ENCODE measurements around the gene C17orf58. TPM values are rescaled to one million over a fixed set of nuclear protein-coding genes. Genes with fewer than 3 reads are reported as not detected.

The C17orf58 gene
- total and polyA plus RNA-seq, 2 of the 4 experiments (the other 2 are of a cell fraction): 7.2 to 10.2 TPM

DNA sequence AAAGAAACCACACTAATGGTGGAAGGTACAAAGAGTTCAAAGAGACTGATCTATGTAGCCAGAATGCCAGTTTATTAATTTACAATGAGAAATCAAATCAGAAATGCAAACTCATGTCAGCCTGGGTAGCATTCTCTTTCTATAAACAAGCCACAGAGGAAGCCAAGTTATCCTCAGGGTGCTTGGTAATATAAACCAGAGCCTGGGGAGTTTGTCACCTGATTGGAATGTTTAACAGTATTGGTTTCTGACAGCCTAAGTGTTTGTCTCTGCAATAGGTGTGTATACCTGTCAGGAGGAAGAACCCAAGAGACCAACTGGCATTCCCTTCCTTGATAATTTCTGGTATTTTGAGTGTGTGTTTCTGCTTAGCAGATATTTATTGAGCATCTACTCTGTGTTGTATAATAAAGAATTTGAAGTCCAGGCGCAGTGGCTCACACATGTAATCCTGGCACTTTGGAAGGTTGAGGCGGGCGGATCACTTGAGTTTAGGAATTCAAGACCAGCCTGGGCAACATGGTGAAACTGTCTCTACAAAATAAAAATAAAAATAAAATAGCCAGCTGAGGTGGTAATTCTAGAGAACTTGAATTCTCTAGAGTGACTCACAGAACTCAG is 3.1 kb upstream of the C17orf58 start:
- Histone ChIP-seq H2BK120ac (ENCODE audit: low read depth, low read length) (no peak overlapping the region), H3K14ac (replicated peaks; ENCODE audit: low read depth, low read length) (no peak overlapping the region), H3K36me3 (ENCODE audit: control insufficient read depth, insufficient read depth, low read length) (no peaks in the 10 kb centered on the region), H3K4me2 (ENCODE audit: low read depth, low read length) (no peak overlapping the region), H4K20me1 (ENCODE audit: insufficient read depth, low read length) (no peaks in the 10 kb centered on the region), H2AK9ac (replicated peaks; ENCODE audit: low read depth, low read length, poor library complexity) (no peak overlapping the region), H2AFZ (replicated peaks; ENCODE audit: low read length, poor library complexity) (no peak overlapping the region), H3K4me1 (ENCODE audit: control insufficient read depth, insufficient read depth, low read length) (peaks cover 4% of the 10 kb centered on the region; the same call in 1 of the 2 replicates), H2BK15ac (ENCODE audit: low read depth, low read length) (no peak overlapping the region), H3K4ac (ENCODE audit: low read depth, low read length) (no peak overlapping the region), H3K56ac (ENCODE audit: extremely low read depth, insufficient read depth, low read length) (no peak overlapping the region), H3K27me3 (ENCODE audit: control insufficient read depth, insufficient read depth, low read length) (no peaks in the 10 kb centered on the region), H3K18ac (ENCODE audit: low read depth, low read length) (no peak overlapping the region), H3K4me3 (ENCODE audit: insufficient read depth, low read depth, low read length) (no peak overlapping the region), H3K9me3 (ENCODE audit: control insufficient read depth, insufficient read depth, low read length) (no peaks in the 10 kb centered on the region), H3K27ac (ENCODE audit: insufficient read depth, low read length) (no peak overlapping the region), H4K91ac (ENCODE audit: insufficient read depth, low read depth, low read length) (no peak overlapping the region), H3K79me1 (ENCODE audit: low read depth in 1 of 2, low read length in 2 of 2) (no peaks in the 10 kb centered on the region), H4K8ac (ENCODE audit: low read depth in 2 of 2, low read length in 2 of 2) (no peak overlapping the region), H2AK5ac (ENCODE audit: low read depth, low read length) (no peak overlapping the region), H2BK5ac (ENCODE audit: low read depth, low read length, poor library complexity, severe bottlenecking) (no peak overlapping the region), H2BK20ac (ENCODE audit: low read depth, low read length) (no peak overlapping the region), H3K23ac (ENCODE audit: low read depth, low read length) (no peak overlapping the region), H3K9ac (ENCODE audit: low read depth, low read length) (no peak overlapping the region), H4K5ac (ENCODE audit: low read depth, low read length) (no peak overlapping the region), H3K9me1 (ENCODE audit: insufficient read depth, low read length) (no peaks in the 10 kb centered on the region)
- dilution Hi-C loops (cut with HindIII; ENCODE audit: low sequenced_read_pairs, unreplicated experiment): no loop called here
- ChIA-PET POLR2A (ENCODE audit: unreplicated experiment) (no interaction called here), CTCF (no interaction called here)
- ATAC-seq (ENCODE audit: low read depth): no peak
- no TSS peak for BruUV-seq (replicated peaks)
- TF ChIP-seq MAFK (IDR thresholded peaks at IDR 0.05; ENCODE audit: low read depth, low read length) (no peak), RFX5 (IDR thresholded peaks at IDR 0.05; ENCODE audit: low read depth, low read length) (no peak), MXI1 (IDR thresholded peaks at IDR 0.05; ENCODE audit: borderline replicate concordance, low read depth, low read length) (no peak), CEBPB (IDR thresholded peaks at IDR 0.05; ENCODE audit: low read depth, low read length) (no peak), NFE2L2 (IDR thresholded peaks at IDR 0.05; ENCODE audit: low read depth, low read length) (peak; percentile 38; the same call in 1 of the 2 replicates), BHLHE40 (IDR thresholded peaks at IDR 0.05; ENCODE audit: low read depth, low read length) (no peak)
- TF ChIP-seq, protein P1, sequence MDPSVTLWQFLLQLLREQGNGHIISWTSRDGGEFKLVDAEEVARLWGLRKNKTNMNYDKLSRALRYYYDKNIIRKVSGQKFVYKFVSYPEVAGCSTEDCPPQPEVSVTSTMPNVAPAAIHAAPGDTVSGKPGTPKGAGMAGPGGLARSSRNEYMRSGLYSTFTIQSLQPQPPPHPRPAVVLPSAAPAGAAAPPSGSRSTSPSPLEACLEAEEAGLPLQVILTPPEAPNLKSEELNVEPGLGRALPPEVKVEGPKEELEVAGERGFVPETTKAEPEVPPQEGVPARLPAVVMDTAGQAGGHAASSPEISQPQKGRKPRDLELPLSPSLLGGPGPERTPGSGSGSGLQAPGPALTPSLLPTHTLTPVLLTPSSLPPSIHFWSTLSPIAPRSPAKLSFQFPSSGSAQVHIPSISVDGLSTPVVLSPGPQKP (IDR thresholded peaks at IDR 0.05; ENCODE audit: borderline replicate concordance, low read depth, low read length): no peak
- intact Hi-C loops (cut with micrococcal nuclease): loop anchor here (10.0 kb wide), 1 partner anchor 205 kb away; no protein-coding TSS in a partner anchor
- WGBS, 2 experiments (ENCODE audit: extremely low coverage in 2 of 2, insufficient read length in 1 of 2): no CpG with 5 or more reads among the region's 3 CpGs
- DNase-seq: peak; percentile 52
- in situ Hi-C loops (cut with MboI; ENCODE audit: low sequenced_read_pairs): no loop called here

Data from IMR-90 (cell line).